Liver (tissue), 9 donors: ENCODE results near the gene NOSIP. TPM values are rescaled to one million over a fixed set of nuclear protein-coding genes. Genes with fewer than 3 reads are reported as not detected.

ENCODE experiments used
- DNase-seq: peaks from one replicate; pipeline ENCODE4 v3.0.0-alpha.2; 2017; ENCODE audit warnings: low spot score
- H3K27ac ChIP-seq, 2 donors: one replicate each; pipeline ENCODE4 v1.7.0; 2013; ENCODE audit warnings: inconsistent platforms in 2 of 2, low read length in 2 of 2, control low read depth in 1 of 2, low read depth in 1 of 2, mild to moderate bottlenecking in 1 of 2
- H3K27me3 ChIP-seq, 4 donors: one replicate each; pipeline versions ENCODE4 v1.6.1 to v1.7.0; 2013; ENCODE audit warnings: low read length in 3 of 4, inconsistent platforms in 1 of 4, mild to moderate bottlenecking in 1 of 4, moderate library complexity in 1 of 4; ENCODE audit not compliant: control insufficient read depth in 4 of 4, insufficient read depth in 4 of 4
- H3K36me3 ChIP-seq, 4 donors: one replicate each; pipeline versions ENCODE4 v1.6.1 to v1.7.0; 2013; ENCODE audit warnings: low read length in 3 of 4, mild to moderate bottlenecking in 3 of 4, low read depth in 1 of 4, moderate library complexity in 1 of 4; ENCODE audit not compliant: control insufficient read depth in 4 of 4, insufficient read depth in 3 of 4
- H3K4me1 ChIP-seq, 4 donors: one replicate each; pipeline versions ENCODE4 v1.6.1 to v1.7.0; 2013; ENCODE audit warnings: low read length in 3 of 4, mild to moderate bottlenecking in 3 of 4, moderate library complexity in 1 of 4; ENCODE audit not compliant: control insufficient read depth in 4 of 4, insufficient read depth in 4 of 4
- H3K4me3 ChIP-seq, 3 donors: one replicate each; pipeline versions ENCODE4 v1.6.1 to v1.7.0; 2013; ENCODE audit warnings: low read length in 3 of 3, control low read depth in 1 of 3, low read depth in 1 of 3, mild to moderate bottlenecking in 1 of 3
- H3K9ac ChIP-seq, 2 donors: one replicate each; pipeline ENCODE4 v1.7.0; 2013; ENCODE audit warnings: low read length in 2 of 2, mild to moderate bottlenecking in 2 of 2, moderate library complexity in 2 of 2, control low read depth in 1 of 2, low read depth in 1 of 2
- H3K9me3 ChIP-seq, 4 donors: one replicate each; pipeline versions ENCODE4 v1.6.1 to v1.7.0; 2013; ENCODE audit warnings: low read length in 3 of 4; ENCODE audit not compliant: control insufficient read depth in 4 of 4
- ATF3 ChIP-seq: IDR thresholded peaks from 2 replicates; pipeline ENCODE4 v1.6.1; 2016; ENCODE audit warnings: antibody characterized with exemption
- CTCF ChIP-seq: fragments of 150-350 bp; IDR thresholded peaks from 2 replicates; pipeline ENCODE4 v1.5.1; 2017; ENCODE audit warnings: improper control_type of control experiment, low read depth, low read length; ENCODE audit not compliant: missing input control
- EGR1 ChIP-seq, 2 donors: IDR thresholded peaks; 2 replicates each; pipeline ENCODE4 v1.6.1; 2016 to 2018; ENCODE audit warnings: antibody characterized with exemption in 2 of 2, low read depth in 2 of 2
- FOXA1 ChIP-seq: IDR thresholded peaks from 2 replicates; pipeline ENCODE4 v1.6.1; 2016; ENCODE audit warnings: antibody characterized with exemption
- FOXA2 ChIP-seq: IDR thresholded peaks from 2 replicates; pipeline ENCODE4 v1.6.1; 2016; ENCODE audit warnings: antibody characterized with exemption
- GABPA ChIP-seq, 2 donors: IDR thresholded peaks in 1 of 2; conservative IDR thresholded peaks in 1 of 2; 2 replicates each; pipeline ENCODE4 v1.6.1; 2016; ENCODE audit warnings: antibody characterized with exemption in 2 of 2, mild to moderate bottlenecking in 1 of 2, moderate library complexity in 1 of 2
- HNF4A ChIP-seq, 2 donors: conservative IDR thresholded peaks; 2 replicates each; pipeline ENCODE4 v1.6.1; 2016; ENCODE audit warnings: antibody characterized with exemption in 2 of 2, mild to moderate bottlenecking in 2 of 2
- HNF4G ChIP-seq: IDR thresholded peaks from 2 replicates; pipeline ENCODE4 v1.6.1; 2016; ENCODE audit warnings: antibody characterized with exemption
- JUND ChIP-seq, 2 donors: IDR thresholded peaks; 2 replicates each; pipeline ENCODE4 v1.6.1; 2016; ENCODE audit warnings: antibody characterized with exemption in 2 of 2
- MAX ChIP-seq: IDR thresholded peaks from 2 replicates; pipeline ENCODE4 v1.6.1; 2016; ENCODE audit warnings: antibody characterized with exemption
- NR2F2 ChIP-seq: IDR thresholded peaks from 2 replicates; pipeline ENCODE4 v1.6.1; 2016; ENCODE audit warnings: antibody characterized with exemption
- RAD21 ChIP-seq, 2 donors: IDR thresholded peaks; 2 replicates each; pipeline ENCODE4 v1.6.1; 2016; ENCODE audit warnings: antibody characterized with exemption in 2 of 2, mild to moderate bottlenecking in 2 of 2
- REST ChIP-seq: IDR thresholded peaks from 2 replicates; pipeline ENCODE4 v1.6.1; 2016; ENCODE audit warnings: antibody characterized with exemption, mild to moderate bottlenecking
- RXRA ChIP-seq, 2 donors: IDR thresholded peaks; 2 replicates each; pipeline ENCODE4 v1.6.1; 2017 to 2018; ENCODE audit warnings: antibody characterized with exemption in 2 of 2, mild to moderate bottlenecking in 1 of 2
- SP1 ChIP-seq: IDR thresholded peaks from 2 replicates; pipeline ENCODE4 v1.6.1; 2018; ENCODE audit warnings: antibody characterized with exemption, mild to moderate bottlenecking
- TAF1 ChIP-seq: conservative IDR thresholded peaks from 2 replicates; pipeline ENCODE4 v1.6.1; 2016; ENCODE audit warnings: antibody characterized with exemption, mild to moderate bottlenecking
- YY1 ChIP-seq: IDR thresholded peaks from 2 replicates; pipeline ENCODE4 v1.6.1; 2016; ENCODE audit warnings: antibody characterized with exemption, mild to moderate bottlenecking
- ZBTB33 ChIP-seq: IDR thresholded peaks from 2 replicates; pipeline ENCODE4 v1.6.1; 2016; ENCODE audit warnings: antibody characterized with exemption
- WGBS: extraction: QIAGEN DNeasy Blood & Tissue Kit; methylation state at CpG from one replicate; pipeline ENCODE4 v1.1.7; 2013; 5-methylcytosine and 5-hydroxymethylcytosine counted together
- polyA plus RNA-seq, 2 donors: library from polyadenylated mRNA; stranded (reverse) in 1 of 2; unstranded in 1 of 2; fragments of 200-250 nt in 1 of 2; fragments of >200 nt in 1 of 2; fragmentation: Nextera tagmentation in 1 of 2; extraction: Ambion mirVana in 1 of 2; gene quantifications; one replicate each; pipeline versions ENCODE4 v1.2.1 to v1.2.3, GENCODE V29; 2013 to 2015
- total RNA-seq, 2 donors: library from RNA; depleted of rRNA; stranded (reverse); fragments of >200 nt; gene quantifications; one replicate each; pipeline ENCODE4 v1.2.3, GENCODE V29; 2014
- donor health status: healthy.
- donor health status: healthy.
- donor health status: healthy.
- donor health status: healthy.
- donor health status: healthy.

NOSIP gene
- total and polyA plus RNA-seq, 4 donors, result 19.3 to 45.2 (median 30.5) TPM

GRCh38 chr19:49515767-49516166 is 64.6 kb downstream of the NOSIP start:
- DNase-seq, result no peak
- Histone ChIP-seq H3K36me3 (peaks cover 0 to 5% (median 2%) of the 10 kb centered on the region in 4 donors), H3K9me3 (no peaks in the 10 kb centered on the region), H3K4me1 (peaks cover 2 to 38% (median 21%) of the 10 kb centered on the region in 4 donors), H3K9ac (no peak overlapping the region), H3K4me3 (no peak overlapping the region), H3K27ac (peak overlapping the region; percentile 5 to 16), H3K27me3 (no peaks in the 10 kb centered on the region)
- 58% methylated on average over 4 of the region's 4 CpGs for WGBS
- TF ChIP-seq NR2F2, result peak; percentile 74
- TF ChIP-seq FOXA2, result no peak
- peak in 1 of 2 donors; percentile 34 for TF ChIP-seq EGR1 (IDR thresholded peaks at IDR 0.05; ENCODE audit: low read depth in 2 of 2)
- no peak for TF ChIP-seq JUND (IDR thresholded peaks at IDR 0.05)
- no peak for TF ChIP-seq HNF4G
- no peak for TF ChIP-seq TAF1
- no peak for TF ChIP-seq YY1
- no peak for TF ChIP-seq HNF4A (conservative IDR thresholded peaks at IDR 0.05)
- TF ChIP-seq RXRA (IDR thresholded peaks at IDR 0.05), result peak in 1 of 2 donors; percentile 32
- peak in 1 of 2 donors; percentile 9 for TF ChIP-seq RAD21 (IDR thresholded peaks at IDR 0.05)
- no peak for TF ChIP-seq REST
- no peak for TF ChIP-seq MAX
- TF ChIP-seq SP1, result peak; percentile 56
- TF ChIP-seq ATF3, result no peak
- TF ChIP-seq FOXA1, result no peak
- no peak for TF ChIP-seq CTCF

GRCh38 chr19:49514151-49514550 is 66.2 kb downstream of the NOSIP start:
- no peak for DNase-seq
- peaks cover 2 to 38% (median 20%) of the 10 kb centered on the region in 4 donors for H3K4me1 ChIP-seq
- no peak for TF ChIP-seq ATF3
- TF ChIP-seq TAF1, result no peak
- TF ChIP-seq GABPA (IDR thresholded peaks at IDR 0.05 in 1 of 2, conservative IDR thresholded peaks at IDR 0.05 in 1 of 2), result no peak
- TF ChIP-seq ZBTB33, result no peak
- TF ChIP-seq HNF4A (conservative IDR thresholded peaks at IDR 0.05), result no peak
- no peak for TF ChIP-seq RXRA (IDR thresholded peaks at IDR 0.05)
- TF ChIP-seq CTCF, result no peak
- TF ChIP-seq HNF4G, result no peak
- no peak for TF ChIP-seq EGR1 (IDR thresholded peaks at IDR 0.05; ENCODE audit: low read depth in 2 of 2)
- TF ChIP-seq NR2F2, result no peak
- no peak for TF ChIP-seq JUND (IDR thresholded peaks at IDR 0.05)
- no peak for TF ChIP-seq FOXA1
- no peak for TF ChIP-seq RAD21 (IDR thresholded peaks at IDR 0.05)
- H3K4me3 ChIP-seq, result peak overlapping the region; percentile 47 to 97 (median 81)
- H3K9ac ChIP-seq, result peak overlapping the region; percentile 16 to 83
- WGBS, result 30% methylated on average over 21 of the region's 21 CpGs
- no peaks in the 10 kb centered on the region for H3K9me3 ChIP-seq
- no peaks in the 10 kb centered on the region for H3K27me3 ChIP-seq
- H3K27ac ChIP-seq, result peak overlapping the region; percentile 81 to 86
- H3K36me3 ChIP-seq, result peaks cover 0 to 1% (median 0%) of the 10 kb centered on the region in 4 donors
